MV-4-11 (cell line): ENCODE results near the gene CDK18.
"Not testable (repeated sequence)": the region's sequence is repeated elsewhere in the genome, so short reads cannot be mapped to it uniquely, and the experiment has no call there.

Experiments used
- DNase-seq: peaks from one replicate; lab custom pipeline; 2025; lab: John Stamatoyannopoulos, UW

Gene CDK18

DNA sequence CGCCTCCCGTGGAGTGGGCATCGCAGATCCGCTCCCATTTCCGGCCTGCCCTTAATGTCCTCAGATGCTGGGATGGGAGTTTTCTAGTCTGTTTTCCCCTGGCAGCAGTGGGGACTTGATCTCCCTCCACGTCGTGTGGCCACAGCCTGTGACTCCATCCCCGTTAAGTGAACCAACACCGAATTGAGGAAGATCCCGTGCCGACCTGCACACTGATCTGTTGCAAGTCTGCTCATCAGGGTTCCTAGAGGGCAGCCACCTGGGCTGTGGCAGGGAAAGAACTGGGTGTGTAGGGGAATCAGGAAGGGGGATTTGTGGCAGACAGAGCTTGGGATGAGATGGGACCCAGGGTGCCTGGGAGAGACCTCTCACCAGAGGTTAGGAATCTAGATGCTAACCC lies 23.3 kb upstream of the CDK18 start:
- peak; percentile 4 for DNase-seq

DNA sequence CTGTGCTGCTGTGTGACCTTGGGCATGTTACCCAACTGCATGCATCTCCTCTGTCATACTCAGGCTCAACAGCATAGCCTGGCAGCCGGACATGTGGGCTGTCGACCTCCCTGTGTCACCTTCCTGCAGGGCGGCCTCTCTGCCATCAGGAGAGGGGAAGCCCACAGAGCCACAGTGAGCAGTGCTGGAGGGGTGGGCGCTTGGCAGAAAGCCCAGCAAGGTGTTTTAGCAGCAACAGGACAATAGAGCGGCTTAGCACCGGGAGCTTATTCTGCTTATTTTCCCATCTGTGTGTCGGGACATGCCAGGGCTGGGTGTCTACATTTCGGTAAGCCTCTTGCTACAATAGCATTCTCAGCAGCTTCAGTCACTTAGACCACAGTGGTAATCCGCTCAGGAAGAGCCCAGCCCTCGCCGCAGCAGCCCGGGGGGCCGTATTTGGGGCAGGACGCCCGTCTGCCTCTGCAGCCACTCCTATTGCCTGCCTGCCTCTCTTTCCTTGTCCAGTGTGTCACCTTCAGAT lies 22.8 kb upstream of the CDK18 start:
- DNase-seq: peak; percentile 3

DNA sequence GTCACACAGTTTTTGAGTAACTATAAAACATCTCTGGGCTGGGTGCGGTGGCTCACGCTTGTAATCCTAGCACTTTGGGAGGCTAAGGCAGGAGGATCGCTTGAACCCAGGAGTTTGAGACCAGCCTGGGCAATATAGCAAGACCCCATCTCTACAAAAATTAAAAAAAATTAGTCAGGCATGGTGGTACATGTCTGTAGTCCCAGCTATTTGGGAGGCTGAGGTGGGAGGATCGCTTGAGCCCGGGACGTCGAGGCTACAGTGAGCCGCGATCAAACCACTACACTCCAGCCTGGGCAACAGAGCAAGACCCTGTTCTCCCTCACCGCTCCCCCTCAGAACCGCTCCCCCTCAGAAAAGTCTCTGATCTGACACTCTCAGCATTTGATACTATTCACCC lies 21.9 kb upstream of the CDK18 start:
- DNase-seq: not testable (repeated sequence)

DNA sequence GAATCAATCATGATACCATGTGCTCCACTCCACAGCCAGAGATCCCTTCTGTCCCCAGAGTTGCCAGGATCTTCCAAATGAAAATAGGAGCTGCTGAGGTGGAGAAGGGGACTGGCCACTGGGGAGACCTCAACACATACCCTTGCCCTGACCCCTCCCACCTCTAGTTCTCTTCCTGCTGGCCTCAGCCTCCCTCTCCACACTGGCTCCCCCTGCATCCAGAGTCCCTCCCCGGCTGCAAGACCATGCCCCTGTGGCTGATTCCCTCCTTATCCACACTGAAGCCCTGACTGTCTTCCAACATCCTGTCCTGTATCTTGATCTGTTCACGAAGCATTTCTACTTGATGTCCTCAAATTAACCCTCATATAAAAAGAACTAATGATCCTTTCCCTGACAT lies 21.1 kb upstream of the CDK18 start:
- no peak for DNase-seq

DNA sequence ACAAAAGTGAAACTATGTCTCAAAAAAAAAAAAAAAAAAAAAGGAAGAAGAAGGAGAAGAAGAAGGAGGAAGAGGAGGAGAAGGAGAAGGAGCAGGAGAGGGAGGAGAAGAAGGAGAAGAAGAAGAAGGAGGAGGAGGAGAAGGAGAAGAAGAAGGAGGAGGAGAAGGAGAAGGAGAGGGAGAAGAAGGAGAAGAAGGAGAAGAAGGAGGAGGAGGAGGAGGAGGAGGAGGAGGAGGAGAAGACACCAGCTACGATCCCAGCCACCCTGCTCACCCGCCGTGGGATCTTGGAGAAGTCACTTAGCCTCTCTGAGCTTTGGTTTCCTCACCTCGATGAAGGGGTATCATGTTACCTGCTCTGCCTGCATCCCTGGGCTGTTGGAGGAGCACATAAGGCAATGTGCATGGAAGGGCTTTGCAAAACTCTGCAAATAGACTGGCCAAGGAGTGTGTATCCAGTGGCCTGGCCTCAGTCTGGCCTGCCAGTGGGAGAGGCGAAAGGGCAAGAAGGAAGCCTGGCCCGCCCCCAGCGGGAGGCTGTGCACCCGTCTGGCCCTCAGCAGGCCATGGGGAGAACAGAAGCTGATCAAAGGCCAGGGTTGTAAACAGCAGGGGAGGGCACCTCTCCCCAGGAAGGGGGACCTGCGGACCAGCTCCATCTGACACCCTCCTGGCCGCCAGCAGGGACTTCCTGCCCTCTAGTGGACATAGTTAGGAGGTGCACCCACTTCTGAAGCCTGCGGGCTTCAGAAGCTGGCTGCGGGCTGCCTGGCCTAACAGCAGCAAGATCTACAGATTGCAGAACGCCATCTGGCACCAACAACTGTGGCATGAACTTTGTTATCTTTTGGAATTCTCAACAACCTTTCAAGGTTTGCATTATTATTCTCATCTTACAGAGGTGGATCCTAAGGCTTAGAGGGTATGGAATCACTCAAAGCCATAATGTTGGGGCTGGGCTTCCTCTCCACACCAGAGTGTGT lies 19.2 kb upstream of the CDK18 start:
- DNase-seq: peak; percentile 54

DNA sequence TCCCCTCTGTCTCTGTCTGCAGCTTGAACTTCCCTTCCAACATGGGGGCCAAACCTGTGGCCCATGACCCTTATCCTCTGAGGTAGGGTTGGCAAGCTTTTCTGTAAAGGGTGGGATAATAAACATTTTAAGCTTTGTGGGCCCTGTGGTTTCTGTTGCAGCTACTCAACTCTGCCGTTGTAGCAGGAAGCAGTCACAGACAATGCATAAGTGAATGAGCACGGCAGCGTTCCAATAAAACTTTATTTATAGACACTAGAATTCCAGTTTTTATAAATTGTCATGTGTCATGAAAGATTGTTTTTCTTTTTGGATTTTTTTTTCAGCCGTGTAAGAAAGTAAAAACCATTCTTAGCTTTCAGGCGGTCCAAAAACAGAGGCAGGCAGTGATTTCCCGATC lies 18.2 kb upstream of the CDK18 start:
- DNase-seq: no peak

DNA sequence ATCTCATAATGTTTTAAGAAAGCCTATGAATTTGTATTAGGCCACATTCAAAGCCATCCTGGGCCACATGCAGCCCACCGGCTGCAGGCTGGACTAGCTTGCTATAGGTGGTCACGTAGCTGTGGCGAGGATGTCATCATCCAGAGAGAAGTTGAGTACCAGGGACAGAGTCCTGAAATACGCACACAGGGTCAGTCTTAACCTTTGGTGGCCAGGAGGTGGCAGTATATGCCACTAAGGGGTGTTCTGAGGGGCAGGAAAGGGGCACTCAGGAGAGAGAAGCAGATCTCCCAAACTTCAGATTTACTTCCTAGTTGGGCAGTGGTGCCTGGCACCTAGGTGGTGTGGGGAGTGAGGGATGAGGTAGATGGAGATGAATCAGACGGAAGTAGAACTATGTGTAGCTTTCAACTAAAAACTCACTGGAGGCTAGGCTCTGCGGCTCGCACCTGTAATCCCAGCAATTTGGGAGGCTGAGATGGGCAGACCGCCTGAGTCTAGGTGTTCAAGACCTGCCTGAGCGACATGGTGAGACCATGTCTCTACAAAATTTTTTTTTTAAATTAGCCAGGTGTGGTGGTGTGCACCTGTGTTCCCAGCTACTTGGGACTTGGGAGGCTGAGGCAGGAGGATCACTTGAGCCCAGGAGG lies 16.3 kb upstream of the CDK18 start:
- DNase-seq: peak; percentile 62

DNA sequence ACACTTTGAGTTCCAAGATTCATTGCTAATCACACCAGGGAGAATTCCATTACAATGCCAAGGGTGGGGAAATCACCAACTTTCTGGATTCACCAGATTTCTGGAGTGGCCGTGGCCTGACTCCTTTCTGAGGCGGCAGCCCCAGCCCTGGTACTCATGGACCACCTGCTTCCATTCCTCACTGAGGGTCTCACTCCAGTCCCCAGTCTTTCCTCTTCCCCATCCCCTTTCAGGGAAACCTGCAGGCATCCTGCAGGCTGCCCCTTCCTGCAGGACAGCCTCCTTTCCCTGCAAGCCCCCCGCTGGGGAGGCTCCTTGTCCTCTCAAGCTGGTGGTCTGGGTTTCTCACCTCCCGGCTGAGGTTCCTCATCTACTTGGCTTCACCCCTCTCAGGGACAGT lies 12.7 kb upstream of the CDK18 start:
- no peak for DNase-seq

DNA sequence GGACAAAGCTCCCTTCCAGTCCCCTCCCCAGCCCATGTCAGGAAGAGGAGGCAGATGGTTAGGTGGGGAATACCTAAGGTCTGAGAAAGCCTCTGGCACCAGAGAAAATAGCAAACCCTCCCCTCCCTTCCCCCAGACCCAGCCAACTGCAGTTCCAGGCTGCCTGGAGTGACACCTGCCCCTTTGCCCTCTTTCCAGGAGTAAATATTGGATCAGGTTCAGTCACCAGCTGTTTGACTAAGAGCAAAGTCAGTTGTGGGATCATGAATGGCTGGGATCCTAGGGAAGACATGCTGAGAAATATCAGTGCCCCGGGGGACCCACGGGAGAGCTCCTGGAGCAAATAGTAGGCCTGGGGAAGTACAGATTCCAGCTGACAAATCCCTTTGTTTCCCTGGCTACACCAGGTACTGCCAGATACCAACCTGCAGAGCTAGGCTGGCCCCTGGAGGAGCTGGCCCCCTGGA lies 12.2 kb upstream of the CDK18 start:
- no peak for DNase-seq

DNA sequence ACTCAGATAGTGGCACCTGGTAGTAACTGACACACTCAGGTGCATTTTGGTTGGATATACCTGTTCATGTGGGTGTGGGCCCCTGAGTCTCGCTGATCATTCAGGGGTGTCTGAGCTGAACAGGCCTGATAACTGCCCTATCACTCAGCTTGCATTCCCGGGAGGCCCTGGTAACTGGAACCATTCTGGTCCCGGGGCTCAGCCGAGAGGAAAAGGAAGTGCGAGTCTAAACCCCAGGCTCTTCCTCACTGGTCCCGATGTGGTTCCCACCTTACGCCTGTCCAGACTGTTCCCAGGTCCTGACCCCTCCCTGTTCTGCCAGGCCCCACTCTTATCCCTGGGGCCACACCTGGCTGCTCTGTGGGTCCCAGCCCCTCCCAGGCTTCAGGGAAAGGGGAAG lies 11.7 kb upstream of the CDK18 start:
- DNase-seq: no peak

DNA sequence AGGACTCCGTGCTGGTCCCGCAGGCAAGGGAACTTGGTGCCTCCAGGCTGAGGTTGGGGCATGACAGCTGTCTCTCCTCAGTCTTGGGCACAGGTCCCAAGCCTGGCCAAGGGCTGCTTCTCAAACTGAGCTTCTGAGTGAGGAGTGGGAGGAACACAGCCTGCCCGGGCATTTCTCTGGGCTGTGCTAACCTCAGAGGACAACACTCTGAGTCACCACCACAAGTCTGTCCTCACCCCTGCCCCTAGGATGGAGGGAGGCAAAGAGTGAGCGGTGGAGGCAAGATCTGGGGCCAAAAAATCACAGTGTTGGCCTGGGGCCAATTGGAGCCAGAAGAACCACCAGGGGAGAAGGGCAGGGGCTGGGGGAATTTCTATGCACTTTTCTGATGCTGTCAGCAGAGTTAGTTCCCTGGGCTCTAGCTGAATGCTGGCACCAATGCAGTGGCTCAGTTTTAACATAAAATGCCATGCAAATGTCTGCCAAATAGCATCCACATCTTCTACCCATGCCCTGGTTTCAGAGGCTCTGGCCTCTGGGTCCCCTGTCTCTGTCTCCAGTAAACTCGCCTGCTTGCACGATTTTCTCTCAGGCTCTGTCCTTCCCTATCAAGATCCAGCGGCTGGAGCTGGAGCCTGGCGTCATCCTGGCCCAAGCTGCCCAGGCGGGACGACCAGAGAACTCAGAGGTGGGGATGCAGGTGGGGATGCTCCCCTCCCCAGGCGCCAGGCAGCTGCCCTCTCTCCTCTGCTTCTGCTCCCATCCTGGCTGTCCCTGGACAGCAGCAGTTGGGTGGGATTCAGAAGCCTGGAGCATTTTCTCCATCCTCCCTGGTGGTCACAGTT lies 11.0 kb upstream of the CDK18 start:
- peak; percentile 79 for DNase-seq

DNA sequence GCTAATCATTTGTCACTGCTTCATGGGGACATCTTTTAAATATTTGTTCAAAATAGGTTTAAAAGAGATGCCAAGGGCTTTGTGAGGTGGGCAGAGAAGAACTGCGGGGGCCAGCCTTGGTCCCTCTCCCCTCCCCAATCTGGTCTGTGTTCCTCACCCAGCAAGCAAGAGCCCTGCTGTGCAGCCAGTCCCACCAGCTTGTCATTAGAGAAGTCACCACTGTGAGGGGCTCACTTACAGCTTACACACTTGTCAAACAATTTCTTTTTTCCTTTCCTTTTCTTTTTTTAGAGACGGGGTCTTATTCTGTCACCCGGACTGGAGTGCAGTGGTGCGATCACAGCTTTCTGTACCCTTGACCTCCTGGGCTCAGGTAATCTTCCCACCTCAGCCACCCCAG lies 10.4 kb upstream of the CDK18 start:
- no peak for DNase-seq

DNA sequence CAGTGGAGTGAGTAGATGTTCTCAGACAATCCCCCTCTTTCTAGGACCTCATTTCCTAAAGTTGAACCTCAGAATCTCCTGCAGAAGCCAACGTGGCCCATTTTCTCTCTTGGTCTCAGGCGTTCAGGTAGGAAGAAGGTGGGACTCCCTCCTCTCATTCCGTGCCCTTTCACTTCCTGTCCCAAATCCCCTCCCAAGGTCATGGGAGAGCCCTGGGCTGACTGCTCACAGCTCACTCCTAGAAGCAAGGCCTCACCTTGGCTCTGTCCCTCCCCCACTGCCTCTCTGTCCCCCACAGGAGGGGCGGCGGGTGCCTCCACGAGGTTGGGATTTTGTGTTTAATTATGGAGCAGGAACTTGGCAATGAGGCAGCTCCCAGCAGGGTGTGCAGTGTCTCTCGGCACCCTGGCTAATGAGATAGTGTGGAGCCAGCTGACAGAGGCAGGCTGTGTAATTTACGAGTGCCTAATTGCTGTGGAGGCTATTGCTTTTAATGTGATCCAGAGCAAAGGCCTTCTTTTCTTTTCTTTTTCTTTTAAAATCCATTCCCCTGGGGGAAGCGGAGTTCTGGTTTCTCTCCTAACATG lies 9.1 kb upstream of the CDK18 start:
- DNase-seq: no peak

DNA sequence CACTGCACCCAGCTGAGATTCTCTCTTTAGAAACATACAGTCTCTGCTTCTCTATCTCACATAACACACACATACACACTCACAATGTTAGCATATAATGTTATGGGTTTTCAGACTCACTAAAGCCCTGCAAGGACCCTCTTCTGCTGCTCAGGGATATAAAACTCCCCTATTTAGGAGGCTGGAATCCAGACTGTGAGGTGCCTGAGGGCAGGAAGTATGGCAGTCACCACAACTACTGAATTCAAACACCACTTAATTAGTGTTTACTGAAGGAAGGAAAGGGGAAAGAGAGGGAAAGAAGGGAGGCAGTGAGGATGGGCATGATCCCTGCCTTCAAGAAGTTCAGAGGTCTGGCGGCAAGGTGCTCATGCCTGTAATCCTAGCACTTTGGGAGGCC lies 7.8 kb upstream of the CDK18 start:
- no peak for DNase-seq

DNA sequence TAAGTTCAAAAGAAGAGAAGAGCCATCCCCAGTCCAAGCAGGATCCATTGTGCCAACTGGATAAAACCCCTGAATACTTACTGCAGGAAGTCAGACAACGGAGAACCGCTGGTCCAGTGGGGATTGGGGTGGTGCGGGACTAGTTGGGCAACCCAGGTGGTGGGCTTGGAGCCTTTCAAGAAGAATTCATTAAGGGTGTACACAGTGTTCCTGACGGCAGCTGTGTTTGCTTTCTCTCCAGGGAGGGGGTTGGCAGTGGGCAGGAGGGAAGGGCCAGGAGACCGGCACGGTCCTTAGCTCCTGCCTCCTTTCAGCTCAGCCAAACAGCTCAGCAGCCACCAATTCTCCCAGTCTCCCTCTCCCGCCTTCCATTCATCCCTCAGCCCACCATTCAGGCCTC lies 7.1 kb upstream of the CDK18 start:
- no peak for DNase-seq

DNA sequence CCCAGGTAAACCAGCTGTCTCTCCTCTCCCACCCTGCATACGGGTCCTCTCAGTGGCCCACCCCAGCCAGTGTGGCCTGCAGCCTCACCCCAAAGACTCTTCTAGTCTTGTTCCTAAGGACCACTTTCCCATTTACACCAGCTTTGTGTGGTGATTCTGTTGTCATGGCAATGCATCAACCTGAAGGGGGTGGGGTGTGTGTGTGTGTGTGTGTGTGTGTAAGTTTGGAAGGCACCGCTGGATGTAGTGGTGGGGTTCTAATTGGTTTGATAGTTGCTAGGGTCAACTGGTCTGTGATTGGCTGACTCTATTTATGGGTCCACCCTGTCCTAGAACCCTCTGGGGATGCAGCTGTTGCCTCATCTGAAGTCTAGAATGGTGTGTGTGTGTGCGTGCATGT lies 4.7 kb upstream of the CDK18 start:
- no peak for DNase-seq

DNA sequence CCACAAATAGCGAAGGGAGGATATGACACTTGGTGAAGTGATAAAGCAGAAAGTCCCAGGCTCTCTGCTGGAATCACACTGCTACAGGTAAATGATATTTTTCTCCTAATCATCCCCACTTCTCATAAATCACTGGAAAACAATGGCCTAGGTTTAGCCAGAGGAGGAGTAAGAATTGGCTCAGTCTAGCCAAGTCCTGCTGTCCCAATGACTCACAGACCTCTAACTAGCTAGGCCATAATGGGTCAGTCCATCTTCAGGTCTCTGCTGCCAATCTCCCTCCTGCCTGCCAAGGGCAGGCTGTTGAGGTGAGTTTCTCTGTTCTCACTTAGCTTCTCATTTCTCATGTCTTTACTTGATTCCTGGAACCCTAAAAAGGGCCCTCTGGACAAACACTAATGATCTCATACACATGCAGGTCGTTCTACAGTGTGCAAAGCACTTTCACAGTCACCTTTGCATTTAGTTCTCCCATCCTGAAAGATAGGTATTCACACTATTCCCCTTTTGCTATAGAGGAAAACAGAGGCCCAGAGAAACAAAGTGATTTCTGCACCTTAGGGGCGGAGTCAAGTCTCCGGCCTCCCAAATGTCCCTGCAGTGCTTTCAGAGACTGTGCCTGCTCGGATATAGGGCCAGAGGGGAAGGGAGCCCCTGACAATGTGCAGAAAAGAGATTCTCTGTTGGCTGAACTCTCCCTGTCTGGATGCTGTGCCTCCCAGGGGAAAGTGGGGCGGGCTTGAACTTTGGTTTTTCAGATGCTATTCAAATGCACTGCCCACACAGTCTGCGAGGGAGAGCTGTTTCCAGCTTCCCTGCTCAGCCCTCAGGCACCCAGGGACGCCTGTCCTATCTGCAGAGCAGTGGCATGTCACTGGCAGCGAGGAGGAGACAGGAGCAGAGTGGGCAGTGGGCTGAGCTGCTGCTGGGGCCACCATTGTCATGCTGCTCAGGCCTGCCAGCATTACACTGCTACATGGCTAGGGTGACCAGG lies 3.9 kb upstream of the CDK18 start:
- DNase-seq: no peak

DNA sequence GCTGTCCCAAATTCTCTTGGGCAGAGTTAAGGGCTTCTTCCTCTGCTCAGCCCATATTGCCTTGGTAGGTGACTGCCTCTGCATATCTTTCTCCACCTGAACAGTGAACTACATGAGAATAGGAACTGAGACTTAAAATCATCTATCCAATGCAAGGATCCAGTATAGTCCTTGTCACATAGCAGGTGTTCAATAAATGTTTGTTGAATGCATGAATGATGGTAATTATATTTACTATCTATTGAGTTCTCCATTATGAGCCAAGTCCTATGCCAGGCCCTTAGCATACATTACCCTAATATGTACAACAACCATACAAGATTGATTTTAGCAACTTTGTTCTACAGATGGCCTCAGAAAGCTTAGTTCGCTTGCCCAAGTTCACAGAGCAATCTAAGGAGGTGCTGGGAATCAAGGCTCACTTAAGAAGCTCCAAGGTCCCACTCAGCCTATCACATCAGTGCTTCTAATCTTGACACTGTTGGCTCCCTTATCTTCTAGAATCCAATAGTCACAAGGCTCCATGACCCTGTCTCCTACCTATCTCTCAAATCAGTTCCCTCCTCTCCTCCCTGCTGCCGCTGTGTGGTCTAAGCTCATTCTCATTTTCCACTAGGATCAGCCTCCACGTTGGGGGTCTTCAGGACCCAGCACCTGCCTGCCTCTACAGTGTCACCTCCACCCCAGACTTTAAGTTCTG lies 2.2 kb upstream of the CDK18 start:
- no peak for DNase-seq

DNA sequence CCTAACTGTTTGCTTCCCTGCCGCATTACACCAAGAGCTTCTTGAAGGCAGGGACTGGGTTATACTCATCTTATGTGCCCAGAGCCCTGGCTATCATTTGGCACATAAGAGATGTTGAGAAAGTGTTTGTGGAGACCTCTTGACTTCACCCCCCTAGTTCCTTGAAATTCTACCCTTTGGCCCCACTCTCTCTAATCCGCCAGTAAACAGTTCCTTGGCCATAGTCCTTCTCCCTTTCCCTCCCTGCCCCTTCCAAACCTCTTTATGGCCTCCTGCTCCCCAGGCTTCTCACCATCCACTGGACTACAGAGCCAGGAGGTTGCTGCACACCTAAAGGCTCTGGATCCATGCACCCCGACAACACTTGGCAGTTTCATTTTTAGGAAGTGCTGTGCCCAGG lies 1.5 kb upstream of the CDK18 start:
- DNase-seq: no peak
